SK-N-MC (cell line): ENCODE data around the gene RAI14.

ENCODE experiments used
- EZH2 ChIP-seq: fragments of 200-600 bp; sonication (generic); IDR thresholded peaks from one replicate; pipeline ENCODE4 v1.6.1; 2017; ENCODE audit warnings: antibody characterized with exemption
- POLR2AphosphoS5 ChIP-seq: IDR thresholded peaks from 2 replicates; pipeline ENCODE4 v1.6.1; 2012; ENCODE audit warnings: mild to moderate bottlenecking, low read depth, low read length, borderline replicate concordance

DNA sequence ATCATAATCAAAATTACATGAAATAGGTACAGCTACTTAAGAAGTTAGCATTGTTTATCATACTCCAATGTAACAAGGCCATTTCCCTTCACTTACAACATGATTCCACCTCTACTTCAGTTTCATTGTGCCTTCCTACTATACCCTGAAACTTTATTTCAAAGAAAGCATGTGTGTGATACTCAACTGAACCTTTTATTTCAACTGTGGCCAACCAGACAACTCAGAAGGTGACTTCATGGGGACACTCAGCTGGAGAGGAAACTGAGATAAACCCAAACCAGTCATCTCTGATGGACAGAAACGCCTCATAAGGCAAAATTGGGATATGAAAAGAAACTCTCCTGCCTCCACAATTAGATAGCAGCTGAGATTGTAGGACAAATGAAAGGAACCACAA, 177.0 kb downstream of the RAI14 start:
- TF ChIP-seq POLR2AphosphoS5 (no peak), EZH2 (no peak)
